ENCODE results near the gene RAB3D.

The RAB3D gene

GRCh38 chr19:11377237-11377636 lies 37.8 kb upstream of the RAB3D start:
- POLR2A ChIA-PET (ENCODE audit: low non-redundant PET), result no interaction called here
- H3K27ac ChIP-seq, result peak overlapping the region; percentile 96
- CTCF ChIA-PET, result interaction anchor here (0.6 to 1.3 kb wide), 4 partner anchors 83 to 342 kb away, joined by 3 to 5 read pairs (median 3); no protein-coding TSS in a partner anchor
- DNase-seq (ENCODE audit: low spot score), result peak; percentile 46
- no peak for TF ChIP-seq CTCF (conservative IDR thresholded peaks at IDR 0.05; ENCODE audit: low read depth)

GRCh38 chr19:11375143-11375948 lies 35.9 kb upstream of the RAB3D start:
- no peak for TF ChIP-seq CTCF (conservative IDR thresholded peaks at IDR 0.05; ENCODE audit: low read depth)
- ChIA-PET POLR2A (ENCODE audit: low non-redundant PET) (interaction anchor here (0.7 kb wide), 1 partner anchor 94 kb away, joined by 3 read pairs; no protein-coding TSS in a partner anchor), CTCF (interaction anchor here (1.0 to 1.5 kb wide), 5 partner anchors 47 to 107 kb away, joined by 3 read pairs; no protein-coding TSS in a partner anchor)
- peak overlapping the region; percentile 96 for H3K27ac ChIP-seq
- no peak for DNase-seq (ENCODE audit: low spot score)

- CTCF ChIA-PET, result interaction anchor here (1.0 to 1.5 kb wide), 5 partner anchors 48 to 728 kb away, joined by 3 read pairs; no protein-coding TSS in a partner anchor
These were observed 35.1 kb upstream of the RAB3D start, which contains the start of gene SWSAP1 for GRCh38 chr19:11374433-11375142. Gene SWSAP1 (plus strand): TSS chr19:11374666. CDS start chr19:11374681, 15 bp downstream.

GRCh38 chr19:11373885-11374432 lies 34.5 kb upstream of the RAB3D start:
- ChIA-PET CTCF (interaction anchor here (1.0 kb wide), 4 partner anchors 52 to 728 kb away, joined by 3 read pairs; no protein-coding TSS in a partner anchor), POLR2A (ENCODE audit: low non-redundant PET) (interaction anchor here (0.6 kb wide), 1 partner anchor 33 kb away, joined by 5 read pairs; no protein-coding TSS in a partner anchor)
- H3K27ac ChIP-seq, result peak overlapping the region; percentile 96
- no peak for DNase-seq (ENCODE audit: low spot score)
- no peak for TF ChIP-seq CTCF (conservative IDR thresholded peaks at IDR 0.05; ENCODE audit: low read depth)

More at GRCh38 chr19:11374433-11375142, 35.1 kb upstream of the RAB3D start, which contains the start of gene SWSAP1:
- H3K27ac ChIP-seq, result peak within 1 kb of the TSS; percentile 96
- TF ChIP-seq CTCF (conservative IDR thresholded peaks at IDR 0.05; ENCODE audit: low read depth), result no peak
- POLR2A ChIA-PET (ENCODE audit: low non-redundant PET), result interaction anchor here (0.7 kb wide), 1 partner anchor 93 kb away, joined by 3 read pairs; no protein-coding TSS in a partner anchor
- peak; percentile 100 for DNase-seq (ENCODE audit: low spot score)

- peak; percentile 60 for DNase-seq (ENCODE audit: low spot score)
- POLR2A ChIA-PET (ENCODE audit: low non-redundant PET), result interaction anchor here (0.6 kb wide), 1 partner anchor 32 kb away, joined by 5 read pairs; no protein-coding TSS in a partner anchor
These were observed 33.9 kb upstream of the RAB3D start for GRCh38 chr19:11373166-11373884.

More at GRCh38 chr19:11373166-11373884, 33.9 kb upstream of the RAB3D start:
- TF ChIP-seq CTCF (conservative IDR thresholded peaks at IDR 0.05; ENCODE audit: low read depth), result no peak
- CTCF ChIA-PET, result interaction anchor here (1.0 kb wide), 1 partner anchor 727 kb away, joined by 3 read pairs; no protein-coding TSS in a partner anchor
- H3K27ac ChIP-seq, result peak overlapping the region; percentile 96

Data from RWPE1 (cell line).